ENCODE data around the gene RNF111.
A peak's percentile ranks its signal among the peaks of the same experiment; 100 is the strongest.
"Not testable (repeated sequence)": the region's sequence is repeated elsewhere in the genome, so short reads cannot be mapped to it uniquely, and the experiment has no call there.

RNF111 gene

GRCh38 chr15:59133929-59134427, 146.5 kb downstream of the RNF111 start:
- DNase-seq (ENCODE audit: low read depth in 2 of 2) = no peak

DNA sequence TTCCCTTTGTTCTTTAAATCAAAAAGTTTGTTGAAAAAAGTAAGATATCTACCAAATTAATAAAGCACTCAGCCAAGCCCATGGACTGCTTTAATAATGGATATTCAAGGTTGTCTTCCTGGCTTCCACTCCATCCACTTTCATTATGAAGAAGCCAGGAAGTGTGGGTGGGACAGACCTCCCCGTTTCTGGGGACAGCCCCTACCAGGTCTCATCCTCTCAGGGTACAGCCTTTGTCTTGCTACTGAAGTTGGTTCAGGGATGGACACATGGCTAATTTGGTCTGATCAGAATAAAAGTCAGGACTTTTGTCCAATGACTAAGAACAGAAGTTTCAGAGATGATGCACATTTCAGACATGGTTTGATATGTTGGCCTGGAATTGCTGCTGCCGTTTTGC, 150.1 kb downstream of the RNF111 start:
- no peak for DNase-seq (ENCODE audit: low read depth in 2 of 2)

GRCh38 chr15:59138243-59138642, 150.8 kb downstream of the RNF111 start:
- DNase-seq (ENCODE audit: low read depth in 2 of 2) = peak; percentile 36 to 42

- no peak for DNase-seq (ENCODE audit: low read depth in 2 of 2)
These were observed 153.2 kb downstream of the RNF111 start for GRCh38 chr15:59140422-59141226.

DNA sequence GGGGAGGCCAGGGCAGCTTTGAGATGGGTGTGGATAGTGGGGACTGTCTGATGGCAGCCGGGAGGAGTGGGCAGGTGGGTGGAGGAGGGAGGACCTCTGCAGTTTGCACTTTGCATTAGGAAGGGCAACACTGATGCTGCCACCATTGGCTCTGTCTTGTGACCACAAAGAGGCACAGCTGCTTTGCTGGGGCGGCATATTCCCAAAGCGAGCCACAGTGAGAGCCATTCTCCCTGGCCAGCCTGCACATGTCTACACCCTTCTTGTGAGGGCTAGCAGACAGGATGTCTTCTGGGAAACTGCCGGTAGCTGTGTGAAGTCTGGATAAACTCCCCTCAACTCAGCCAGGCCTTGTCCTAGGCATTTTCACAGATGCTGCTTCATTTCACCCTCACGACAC, 155.8 kb downstream of the RNF111 start:
- no peak for DNase-seq (ENCODE audit: low read depth in 2 of 2)

- not testable (repeated sequence) for DNase-seq (ENCODE audit: low read depth in 2 of 2)
These were observed 157.1 kb downstream of the RNF111 start for GRCh38 chr15:59144594-59144993.

Measured in stimulated activated CD4-positive, alpha-beta T cell treated with anti-CD3 and anti-CD28 coated beads, Interleukin-15, amount 100 ng/mL, for 48 hours (primary cell).